NCI-H146 (cell line): ENCODE results near the gene CALB2.
"Not testable (repeated sequence)": the region's sequence is repeated elsewhere in the genome, so short reads cannot be mapped to it uniquely, and the experiment has no call there.

Experiments used
- DNase-seq: peaks from one replicate; lab custom pipeline; 2025; lab: John Stamatoyannopoulos, UW

The CALB2 gene

GRCh38 chr16:71358464-71358998 lies at the start of gene CALB2:
CALB2 (plus strand) TSS chr16:71358723; CDS start chr16:71358793, 70 bp downstream.
- DNase-seq = peak; percentile 48

- DNase-seq = peak; percentile 24
Observed at GRCh38 chr16:71311553-71312158, 46.9 kb upstream of the CALB2 start.

GRCh38 chr16:71313591-71313990 lies 44.9 kb upstream of the CALB2 start:
- not testable (repeated sequence) for DNase-seq

- DNase-seq = no peak
Observed at GRCh38 chr16:71315269-71315668, 43.3 kb upstream of the CALB2 start.

- no peak for DNase-seq
Observed at GRCh38 chr16:71319999-71320398, 38.5 kb upstream of the CALB2 start.

GRCh38 chr16:71327720-71328119 lies 30.8 kb upstream of the CALB2 start:
- no peak for DNase-seq

GRCh38 chr16:71328151-71328550 lies 30.4 kb upstream of the CALB2 start:
- no peak for DNase-seq

- no peak for DNase-seq
Observed at GRCh38 chr16:71337631-71338030, 20.9 kb upstream of the CALB2 start.

GRCh38 chr16:71338193-71338592 lies 20.3 kb upstream of the CALB2 start:
- DNase-seq = no peak

GRCh38 chr16:71338632-71339031 lies 19.9 kb upstream of the CALB2 start:
- DNase-seq = no peak

GRCh38 chr16:71339236-71340171 lies 19.0 kb upstream of the CALB2 start:
- peak; percentile 52 for DNase-seq

- DNase-seq = no peak
Observed at GRCh38 chr16:71340406-71340805, 18.1 kb upstream of the CALB2 start.

GRCh38 chr16:71341881-71342280 lies 16.6 kb upstream of the CALB2 start:
- DNase-seq = no peak

GRCh38 chr16:71343078-71343477 lies 15.4 kb upstream of the CALB2 start:
- DNase-seq = no peak

GRCh38 chr16:71344315-71344905 lies 14.1 kb upstream of the CALB2 start:
- peak; percentile 36 for DNase-seq

GRCh38 chr16:71345031-71345430 lies 13.5 kb upstream of the CALB2 start:
- no peak for DNase-seq

- DNase-seq = peak; percentile 63
Observed at GRCh38 chr16:71347146-71347545, 11.4 kb upstream of the CALB2 start.

- DNase-seq = no peak
Observed at GRCh38 chr16:71348262-71349085, 10.0 kb upstream of the CALB2 start.

- no peak for DNase-seq
Observed at GRCh38 chr16:71350821-71351557, 7.5 kb upstream of the CALB2 start.

- DNase-seq = peak; percentile 15
Observed at GRCh38 chr16:71351558-71351901, 7.0 kb upstream of the CALB2 start.

- no peak for DNase-seq
Observed at GRCh38 chr16:71352466-71352865, 6.1 kb upstream of the CALB2 start.
